Measurements from ENCODE around the gene MGRN1.

The MGRN1 gene

GRCh38 chr16:4704913-4705312, 80.3 kb downstream of the MGRN1 start:
- no peak overlapping the region for H3K23ac ChIP-seq (ENCODE audit: low read length in 2 of 2)
- no peak overlapping the region for H3K27ac ChIP-seq (ENCODE audit: low read length, poor library complexity, severe bottlenecking)
- no peak overlapping the region for H4K91ac ChIP-seq (ENCODE audit: low read length)
- H2BK5ac ChIP-seq (ENCODE audit: low read depth, low read length, poor library complexity, severe bottlenecking): no peak overlapping the region
- no peak overlapping the region for H3K4me3 ChIP-seq (ENCODE audit: insufficient read depth in 1 of 2, low read depth in 1 of 2, low read length in 2 of 2)
- no peak overlapping the region for H3K4ac ChIP-seq (ENCODE audit: low read depth in 1 of 2, low read length in 2 of 2)
- H3K14ac ChIP-seq (ENCODE audit: low read length in 2 of 2): no peak overlapping the region
- no peaks in the 10 kb centered on the region for H3K27me3 ChIP-seq (ENCODE audit: control insufficient read depth in 1 of 2, insufficient read depth in 1 of 2, low read length in 2 of 2)
- no peak overlapping the region for H2AK5ac ChIP-seq (ENCODE audit: low read length, severe bottlenecking)
- H3K36me3 ChIP-seq (ENCODE audit: control insufficient read depth in 1 of 2, insufficient read depth in 2 of 2, low read depth in 1 of 2, low read length in 2 of 2): peaks cover 56 to 65% of the 10 kb centered on the region in 2 experiments
- no peak overlapping the region for H3K4me2 ChIP-seq (ENCODE audit: low read length, poor library complexity, severe bottlenecking)
- H2BK120ac ChIP-seq (ENCODE audit: low read depth, low read length): no peak overlapping the region
- DNase-seq: no peak
- peaks cover 18% of the 10 kb centered on the region for H3K79me1 ChIP-seq (replicated peaks; ENCODE audit: low read length, poor library complexity, severe bottlenecking)
- no peaks in the 10 kb centered on the region for H3K9me3 ChIP-seq (ENCODE audit: control insufficient read depth, low read length)
- H4K8ac ChIP-seq (ENCODE audit: low read length): no peak overlapping the region
- over 99% methylated on average over 14 of the region's 14 CpGs for WGBS
- H2AFZ ChIP-seq (ENCODE audit: low read depth, low read length): no peak overlapping the region
- no peak overlapping the region for H3K9ac ChIP-seq (ENCODE audit: low read length)
- H2BK15ac ChIP-seq (ENCODE audit: low read depth, poor library complexity, severe bottlenecking): no peak overlapping the region
- no peak overlapping the region for H3K18ac ChIP-seq (ENCODE audit: low read depth in 1 of 2, low read length in 2 of 2)
- H2BK12ac ChIP-seq (ENCODE audit: low read length in 2 of 2): no peak overlapping the region
- peaks cover 13% of the 10 kb centered on the region for H3K4me1 ChIP-seq (ENCODE audit: control insufficient read depth, insufficient read depth, low read depth, low read length)

- H3K4ac ChIP-seq (ENCODE audit: low read depth in 1 of 2, low read length in 2 of 2): no peak overlapping the region
- H3K14ac ChIP-seq (ENCODE audit: low read length in 2 of 2): no peak overlapping the region
- H3K18ac ChIP-seq (ENCODE audit: low read depth in 1 of 2, low read length in 2 of 2): no peak overlapping the region
- H2BK15ac ChIP-seq (ENCODE audit: low read depth, poor library complexity, severe bottlenecking): no peak overlapping the region
- 92% methylated on average over 6 of the region's 7 CpGs for WGBS
- H3K4me1 ChIP-seq (ENCODE audit: control insufficient read depth, insufficient read depth, low read depth, low read length): peaks cover 10% of the 10 kb centered on the region
- no peak for DNase-seq
- H4K8ac ChIP-seq (ENCODE audit: low read length): no peak overlapping the region
- peaks cover 46 to 56% of the 10 kb centered on the region in 2 experiments for H3K36me3 ChIP-seq (ENCODE audit: control insufficient read depth in 1 of 2, insufficient read depth in 2 of 2, low read depth in 1 of 2, low read length in 2 of 2)
- no peak overlapping the region for H3K4me2 ChIP-seq (ENCODE audit: low read length, poor library complexity, severe bottlenecking)
- no peaks in the 10 kb centered on the region for H3K9me3 ChIP-seq (ENCODE audit: control insufficient read depth, low read length)
- no peaks in the 10 kb centered on the region for H3K27me3 ChIP-seq (ENCODE audit: control insufficient read depth in 1 of 2, insufficient read depth in 1 of 2, low read length in 2 of 2)
- H3K4me3 ChIP-seq (ENCODE audit: insufficient read depth in 1 of 2, low read depth in 1 of 2, low read length in 2 of 2): no peak overlapping the region
- H3K9ac ChIP-seq (ENCODE audit: low read length): no peak overlapping the region
- no peak overlapping the region for H2BK120ac ChIP-seq (ENCODE audit: low read depth, low read length)
- no peak overlapping the region for H3K23ac ChIP-seq (ENCODE audit: low read length in 2 of 2)
- H2BK12ac ChIP-seq (ENCODE audit: low read length in 2 of 2): no peak overlapping the region
- H2AK5ac ChIP-seq (ENCODE audit: low read length, severe bottlenecking): no peak overlapping the region
- H2BK5ac ChIP-seq (ENCODE audit: low read depth, low read length, poor library complexity, severe bottlenecking): no peak overlapping the region
- H3K79me1 ChIP-seq (replicated peaks; ENCODE audit: low read length, poor library complexity, severe bottlenecking): peaks cover 16% of the 10 kb centered on the region
- no peak overlapping the region for H3K27ac ChIP-seq (ENCODE audit: low read length, poor library complexity, severe bottlenecking)
- H4K91ac ChIP-seq (ENCODE audit: low read length): no peak overlapping the region
- H2AFZ ChIP-seq (ENCODE audit: low read depth, low read length): no peak overlapping the region
Measured at GRCh38 chr16:4706871-4707270, 82.2 kb downstream of the MGRN1 start.

GRCh38 chr16:4709481-4709880, 84.9 kb downstream of the MGRN1 start:
- Histone ChIP-seq H2BK5ac (ENCODE audit: low read depth, low read length, poor library complexity, severe bottlenecking) (no peak overlapping the region), H3K9me3 (ENCODE audit: control insufficient read depth, low read length) (no peaks in the 10 kb centered on the region), H2BK15ac (ENCODE audit: low read depth, poor library complexity, severe bottlenecking) (no peak overlapping the region), H3K27ac (ENCODE audit: low read length, poor library complexity, severe bottlenecking) (no peak overlapping the region), H3K4me3 (ENCODE audit: insufficient read depth in 1 of 2, low read depth in 1 of 2, low read length in 2 of 2) (no peak overlapping the region), H3K4me2 (ENCODE audit: low read length, poor library complexity, severe bottlenecking) (no peak overlapping the region), H3K27me3 (ENCODE audit: control insufficient read depth in 1 of 2, insufficient read depth in 1 of 2, low read length in 2 of 2) (no peaks in the 10 kb centered on the region), H3K79me1 (replicated peaks; ENCODE audit: low read length, poor library complexity, severe bottlenecking) (peaks cover 10% of the 10 kb centered on the region), H4K91ac (ENCODE audit: low read length) (no peak overlapping the region), H2AK5ac (ENCODE audit: low read length, severe bottlenecking) (no peak overlapping the region), H3K23ac (ENCODE audit: low read length in 2 of 2) (no peak overlapping the region), H4K8ac (ENCODE audit: low read length) (no peak overlapping the region), H3K9ac (ENCODE audit: low read length) (no peak overlapping the region), H2AFZ (ENCODE audit: low read depth, low read length) (no peak overlapping the region), H3K4ac (ENCODE audit: low read depth in 1 of 2, low read length in 2 of 2) (no peak overlapping the region), H3K18ac (ENCODE audit: low read depth in 1 of 2, low read length in 2 of 2) (no peak overlapping the region), H2BK120ac (ENCODE audit: low read depth, low read length) (no peak overlapping the region), H3K14ac (ENCODE audit: low read length in 2 of 2) (no peak overlapping the region), H2BK12ac (ENCODE audit: low read length in 2 of 2) (no peak overlapping the region), H3K4me1 (ENCODE audit: control insufficient read depth, insufficient read depth, low read depth, low read length) (no peaks in the 10 kb centered on the region), H3K36me3 (ENCODE audit: control insufficient read depth in 1 of 2, insufficient read depth in 2 of 2, low read depth in 1 of 2, low read length in 2 of 2) (peaks cover 42 to 59% of the 10 kb centered on the region in 2 experiments)
- WGBS: 86% methylated on average over 3 of the region's 4 CpGs
- DNase-seq: peak; percentile 28

GRCh38 chr16:4713663-4714501, 89.3 kb downstream of the MGRN1 start:
- H3K4ac ChIP-seq (ENCODE audit: low read depth in 1 of 2, low read length in 2 of 2): no peak overlapping the region
- H3K14ac ChIP-seq (ENCODE audit: low read length in 2 of 2): no peak overlapping the region
- H3K36me3 ChIP-seq (ENCODE audit: control insufficient read depth in 1 of 2, insufficient read depth in 2 of 2, low read depth in 1 of 2, low read length in 2 of 2): peaks cover 45 to 49% of the 10 kb centered on the region in 2 experiments
- no peak overlapping the region for H3K9ac ChIP-seq (ENCODE audit: low read length)
- H2AFZ ChIP-seq (ENCODE audit: low read depth, low read length): no peak overlapping the region
- no peaks in the 10 kb centered on the region for H3K9me3 ChIP-seq (ENCODE audit: control insufficient read depth, low read length)
- H3K23ac ChIP-seq (ENCODE audit: low read length in 2 of 2): no peak overlapping the region
- H3K4me2 ChIP-seq (ENCODE audit: low read length, poor library complexity, severe bottlenecking): no peak overlapping the region
- H4K91ac ChIP-seq (ENCODE audit: low read length): no peak overlapping the region
- no peaks in the 10 kb centered on the region for H3K27me3 ChIP-seq (ENCODE audit: control insufficient read depth in 1 of 2, insufficient read depth in 1 of 2, low read length in 2 of 2)
- H3K4me3 ChIP-seq (ENCODE audit: insufficient read depth in 1 of 2, low read depth in 1 of 2, low read length in 2 of 2): no peak overlapping the region
- H2BK120ac ChIP-seq (ENCODE audit: low read depth, low read length): no peak overlapping the region
- no peak overlapping the region for H2BK15ac ChIP-seq (ENCODE audit: low read depth, poor library complexity, severe bottlenecking)
- peaks cover 20% of the 10 kb centered on the region for H3K79me1 ChIP-seq (replicated peaks; ENCODE audit: low read length, poor library complexity, severe bottlenecking)
- no peak overlapping the region for H2AK5ac ChIP-seq (ENCODE audit: low read length, severe bottlenecking)
- H3K4me1 ChIP-seq (ENCODE audit: control insufficient read depth, insufficient read depth, low read depth, low read length): no peaks in the 10 kb centered on the region
- no peak overlapping the region for H3K27ac ChIP-seq (ENCODE audit: low read length, poor library complexity, severe bottlenecking)
- H4K8ac ChIP-seq (ENCODE audit: low read length): no peak overlapping the region
- WGBS: 91% methylated on average over 18 of the region's 18 CpGs
- no peak overlapping the region for H2BK5ac ChIP-seq (ENCODE audit: low read depth, low read length, poor library complexity, severe bottlenecking)
- H2BK12ac ChIP-seq (ENCODE audit: low read length in 2 of 2): no peak overlapping the region
- H3K18ac ChIP-seq (ENCODE audit: low read depth in 1 of 2, low read length in 2 of 2): no peak overlapping the region
- no peak for DNase-seq

Data from mesenchymal stem cell (in vitro differentiated cells and primary cell).